ENCODE results near the gene NCOA7. TPM values are rescaled to one million over a fixed set of nuclear protein-coding genes. Genes with fewer than 3 reads are reported as not detected.

The NCOA7 gene
- total RNA-seq, 4 donors from 2014 or later, result 16.7 to 28.3 (median 21.2) TPM

GRCh38 chr6:125811259-125811658, 20.5 kb downstream of the NCOA7 start:
- H3K27ac ChIP-seq, result no peak overlapping the region
- H3K27me3 ChIP-seq, result no peaks in the 10 kb centered on the region
- in situ Hi-C loops (cut with MboI; ENCODE audit: low pct_ligation_motif_present in 1 of 4, low pct_unique_long_range_greater_than_20kb in 1 of 4, low sequenced_read_pairs in 3 of 4), result no loop called here
- 52 to 84% methylated on average over 2 to 5 of the region's 5 CpGs for WGBS, 2 donors (ENCODE audit: low coverage in 1 of 2)
- no peak overlapping the region for H3K4me3 ChIP-seq
- DNase-seq, result no peak
- intact Hi-C loops (cut with DNase I; ENCODE audit: low total_unique reads), result no loop called here
- no peaks in the 10 kb centered on the region for H3K36me3 ChIP-seq
- H3K4me1 ChIP-seq, result peaks cover 0 to 31% (median 7%) of the 10 kb centered on the region in 4 donors
- H3K9me3 ChIP-seq, result no peaks in the 10 kb centered on the region
- TF ChIP-seq POLR2A (IDR thresholded peaks at IDR 0.05) (no peak), CTCF (IDR thresholded peaks at IDR 0.05) (no peak), POLR2AphosphoS5 (IDR thresholded peaks at IDR 0.05) (no peak), EP300 (IDR thresholded peaks at IDR 0.05; ENCODE audit: low read depth) (no peak)

- peaks cover 0 to 34% (median 7%) of the 10 kb centered on the region in 4 donors for H3K4me1 ChIP-seq
- TF ChIP-seq CTCF (IDR thresholded peaks at IDR 0.05), result no peak
- no peak for TF ChIP-seq POLR2A (IDR thresholded peaks at IDR 0.05)
- TF ChIP-seq POLR2AphosphoS5 (IDR thresholded peaks at IDR 0.05), result no peak
- no peak for TF ChIP-seq EP300 (IDR thresholded peaks at IDR 0.05; ENCODE audit: low read depth)
- H3K4me3 ChIP-seq, result no peak overlapping the region
Observed at GRCh38 chr6:125812394-125813292, 21.9 kb downstream of the NCOA7 start.

GRCh38 chr6:125814481-125814880, 23.7 kb downstream of the NCOA7 start:
- H3K4me3 ChIP-seq, result no peak overlapping the region
- 60 to 85% methylated on average over 4 of the region's 4 CpGs for WGBS, 2 donors (ENCODE audit: low coverage in 1 of 2)
- H3K4me1 ChIP-seq, result peaks cover 0 to 52% (median 18%) of the 10 kb centered on the region in 4 donors
- H3K27me3 ChIP-seq, result no peaks in the 10 kb centered on the region
- no peak for DNase-seq
- no peaks in the 10 kb centered on the region for H3K9me3 ChIP-seq
- peak overlapping the region in 3 of 4 donors; percentile 4 to 22 (median 10) for H3K27ac ChIP-seq
- in situ Hi-C loops (cut with MboI; ENCODE audit: low pct_ligation_motif_present in 1 of 4, low pct_unique_long_range_greater_than_20kb in 1 of 4, low sequenced_read_pairs in 3 of 4), result no loop called here
- intact Hi-C loops (cut with DNase I; ENCODE audit: low total_unique reads), result no loop called here
- TF ChIP-seq CTCF (IDR thresholded peaks at IDR 0.05) (no peak), POLR2A (IDR thresholded peaks at IDR 0.05) (no peak), POLR2AphosphoS5 (IDR thresholded peaks at IDR 0.05) (no peak), EP300 (IDR thresholded peaks at IDR 0.05; ENCODE audit: low read depth) (no peak)
- no peaks in the 10 kb centered on the region for H3K36me3 ChIP-seq

More at GRCh38 chr6:125812394-125813292, 21.9 kb downstream of the NCOA7 start:
- in situ Hi-C loops (cut with MboI; ENCODE audit: low pct_ligation_motif_present in 1 of 4, low pct_unique_long_range_greater_than_20kb in 1 of 4, low sequenced_read_pairs in 3 of 4) (no loop called here), intact Hi-C loops (cut with DNase I; ENCODE audit: low total_unique reads) (no loop called here)
- H3K36me3 ChIP-seq, result no peaks in the 10 kb centered on the region
- H3K27ac ChIP-seq, result peak overlapping the region in 2 of 4 donors; percentile 2 to 21
- DNase-seq, result no peak
- WGBS, 2 donors (ENCODE audit: low coverage in 1 of 2), result 78 to 90% methylated on average over 7 to 10 of the region's 10 CpGs
- H3K27me3 ChIP-seq, result no peaks in the 10 kb centered on the region
- no peaks in the 10 kb centered on the region for H3K9me3 ChIP-seq

GRCh38 chr6:125815080-125815910, 24.5 kb downstream of the NCOA7 start:
- no peak for DNase-seq
- intact Hi-C loops (cut with DNase I; ENCODE audit: low total_unique reads) (loop anchor here (1.0 kb wide), 1 partner anchor 23 kb away; no protein-coding TSS in a partner anchor), in situ Hi-C loops (cut with MboI; ENCODE audit: low pct_ligation_motif_present in 1 of 4, low pct_unique_long_range_greater_than_20kb in 1 of 4, low sequenced_read_pairs in 3 of 4) (no loop called here)
- H3K4me1 ChIP-seq, result peaks cover 0 to 56% (median 18%) of the 10 kb centered on the region in 4 donors
- no peaks in the 10 kb centered on the region for H3K36me3 ChIP-seq
- H3K4me3 ChIP-seq, result no peak overlapping the region
- TF ChIP-seq POLR2AphosphoS5 (IDR thresholded peaks at IDR 0.05), result no peak
- TF ChIP-seq CTCF (IDR thresholded peaks at IDR 0.05), result no peak
- TF ChIP-seq POLR2A (IDR thresholded peaks at IDR 0.05), result no peak
- TF ChIP-seq EP300 (IDR thresholded peaks at IDR 0.05; ENCODE audit: low read depth), result no peak
- no peaks in the 10 kb centered on the region for H3K9me3 ChIP-seq
- H3K27me3 ChIP-seq, result no peaks in the 10 kb centered on the region
- 53 to 63% methylated on average over 5 of the region's 5 CpGs for WGBS, 2 donors (ENCODE audit: low coverage in 1 of 2)
- peak overlapping the region; percentile 4 to 37 (median 16) for H3K27ac ChIP-seq
